HG02798 (cell line): ENCODE results near the gene TMEM253.

Source experiments
- ATAC-seq: cut with Tn5 transposase; IDR thresholded peaks from one replicate; pipeline ENCODE4 v1.9.1; 2021; ENCODE audit warnings: mild to moderate bottlenecking; ENCODE audit not compliant: unreplicated experiment, poor library complexity

The TMEM253 gene

DNA sequence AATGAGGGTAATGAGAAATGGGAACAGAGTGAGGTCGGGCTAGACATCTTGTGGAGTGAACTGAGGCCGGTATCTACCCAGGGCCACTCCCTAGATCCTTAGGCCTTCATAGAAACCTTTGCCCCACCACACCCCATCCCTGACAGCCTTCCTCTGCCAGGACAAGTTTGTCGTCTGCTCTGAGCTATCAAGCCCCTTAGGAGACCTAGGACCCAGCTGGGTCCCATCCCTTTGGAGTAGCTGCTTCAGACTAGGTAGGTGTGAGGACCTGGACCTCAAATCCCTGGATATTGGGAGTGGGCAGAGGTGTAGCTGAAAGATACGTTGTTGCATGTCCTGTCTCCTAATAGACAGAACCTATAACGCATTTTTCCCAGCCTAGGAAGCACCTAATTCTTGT lies at the start of gene TMEM253:
TMEM253 (plus strand) TSS at position 136 of the 400 bp plus-strand sequence. CDS start 278 bp downstream, outside the sequence.
- ATAC-seq = no peak

DNA sequence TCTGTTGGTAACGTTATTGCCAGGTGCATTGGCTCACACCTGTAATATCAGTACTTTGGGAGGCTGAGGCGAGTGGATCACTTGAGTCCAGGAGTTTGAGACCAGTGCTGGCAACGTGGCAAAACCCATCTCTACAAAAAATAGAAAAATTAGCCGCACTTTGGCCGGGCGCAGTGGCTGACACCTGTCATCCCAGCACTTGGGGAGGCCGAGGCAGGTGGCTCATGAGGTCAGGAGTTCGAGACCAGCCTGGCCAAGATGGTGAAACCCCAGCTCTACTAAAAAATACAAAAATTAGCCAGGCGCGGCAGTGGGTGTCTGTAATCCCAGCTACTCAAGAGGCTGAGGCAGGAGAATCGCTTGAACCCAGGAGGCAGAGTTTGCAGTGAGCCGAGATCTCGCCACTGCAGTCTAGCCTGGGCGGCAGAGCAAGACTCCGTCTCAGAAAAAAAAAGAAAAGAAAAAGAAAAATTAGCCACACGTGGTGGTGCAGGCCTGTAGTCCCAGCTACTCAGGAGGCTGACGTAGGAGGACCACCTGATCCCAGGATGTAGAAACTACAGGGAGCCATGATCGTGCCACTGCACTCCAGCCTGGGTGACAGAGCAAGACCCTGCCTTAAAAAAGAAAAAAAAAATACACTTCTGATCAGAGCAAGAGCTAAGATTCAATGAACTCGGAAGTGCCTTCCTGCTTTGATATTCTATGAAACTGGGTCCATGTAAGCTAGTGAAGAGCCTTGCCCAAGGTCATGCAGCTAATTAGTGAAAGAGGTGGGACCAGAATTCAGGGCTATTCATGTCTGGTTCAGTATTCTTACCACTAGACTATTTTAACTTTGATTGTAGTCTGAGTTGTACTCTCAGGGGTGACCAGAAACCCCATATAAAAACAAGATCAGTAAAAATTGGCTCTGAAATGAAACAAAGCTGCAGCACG lies 47.4 kb upstream of the TMEM253 start:
- ATAC-seq = no peak

DNA sequence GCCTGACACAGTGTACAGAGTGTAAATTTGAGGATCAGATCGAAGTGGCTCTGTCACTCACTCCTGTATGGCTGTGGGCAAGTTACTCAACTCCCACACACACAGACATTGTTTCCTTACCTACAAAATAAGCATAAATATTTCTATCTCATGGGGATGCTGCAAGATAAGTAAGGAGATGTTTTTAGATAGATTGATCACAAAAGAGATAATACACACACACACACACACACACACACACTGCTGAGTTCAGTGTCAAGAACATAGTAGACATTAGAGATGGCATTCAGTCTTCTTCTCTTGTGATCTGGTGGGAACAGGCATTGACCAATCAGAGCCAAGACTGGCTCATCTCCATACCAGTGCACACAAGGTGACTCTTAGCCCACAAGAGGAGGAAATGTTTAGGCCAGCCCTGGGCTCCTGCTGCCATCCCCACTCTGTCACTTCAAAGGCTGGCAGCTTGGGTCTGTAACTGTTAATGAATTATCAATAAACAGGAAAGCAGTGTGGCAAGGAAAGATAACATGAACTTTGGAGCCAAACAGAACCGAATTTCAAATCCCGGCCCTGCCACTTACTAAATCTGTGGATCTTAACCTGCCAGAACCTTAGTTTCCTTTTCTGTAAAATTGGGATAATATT lies 46.6 kb upstream of the TMEM253 start:
- ATAC-seq = no peak

DNA sequence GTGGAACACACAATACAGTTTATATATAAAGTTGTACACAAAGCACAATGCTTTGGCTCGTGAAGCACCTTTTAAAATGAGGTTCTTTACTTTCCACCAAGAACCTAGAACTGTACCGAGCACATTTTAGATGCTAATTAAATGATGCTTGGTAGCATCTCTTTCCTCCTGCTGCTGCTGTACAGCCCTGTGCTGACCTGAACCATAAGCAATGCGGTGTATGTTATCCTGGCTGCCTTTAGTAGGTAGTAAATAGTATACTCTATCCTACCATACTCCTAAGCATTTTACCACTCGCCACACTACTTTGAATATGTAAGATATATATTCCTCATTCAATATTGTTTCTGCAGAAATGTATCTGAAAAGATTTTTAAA lies 46.1 kb upstream of the TMEM253 start:
- no peak for ATAC-seq

DNA sequence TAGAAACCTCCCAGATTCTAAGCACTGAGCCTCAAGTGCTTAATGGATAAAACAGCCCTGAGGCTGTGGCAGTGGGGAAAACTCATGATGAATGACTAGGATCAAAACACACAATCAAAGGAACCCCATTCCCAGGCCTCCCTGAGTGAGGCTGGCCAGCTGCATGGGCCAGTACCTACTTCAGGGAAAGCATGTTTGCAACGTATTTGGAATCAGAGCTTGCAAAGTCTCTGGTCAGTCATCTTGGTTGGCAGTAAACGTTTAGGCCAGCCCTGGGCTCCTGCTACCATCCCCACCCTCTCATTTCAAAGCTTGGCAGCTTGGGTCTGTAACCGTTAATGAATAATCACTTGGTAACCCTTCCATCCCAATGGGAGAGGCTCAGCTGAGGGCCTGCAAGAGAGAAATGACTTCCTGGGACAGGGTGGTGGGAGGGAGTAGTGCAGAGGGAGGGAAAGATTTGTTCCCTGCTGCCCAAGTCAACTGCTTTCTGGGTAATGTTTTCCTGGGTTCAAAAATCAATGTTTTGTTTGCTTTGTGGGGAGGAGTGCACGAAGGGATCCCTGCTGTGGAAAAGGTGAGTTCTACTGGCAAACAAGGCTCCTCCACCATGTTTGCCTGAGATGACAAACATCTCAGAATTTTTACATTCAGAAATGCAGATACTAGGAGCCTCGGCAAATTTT lies 45.3 kb upstream of the TMEM253 start:
- ATAC-seq = no peak

DNA sequence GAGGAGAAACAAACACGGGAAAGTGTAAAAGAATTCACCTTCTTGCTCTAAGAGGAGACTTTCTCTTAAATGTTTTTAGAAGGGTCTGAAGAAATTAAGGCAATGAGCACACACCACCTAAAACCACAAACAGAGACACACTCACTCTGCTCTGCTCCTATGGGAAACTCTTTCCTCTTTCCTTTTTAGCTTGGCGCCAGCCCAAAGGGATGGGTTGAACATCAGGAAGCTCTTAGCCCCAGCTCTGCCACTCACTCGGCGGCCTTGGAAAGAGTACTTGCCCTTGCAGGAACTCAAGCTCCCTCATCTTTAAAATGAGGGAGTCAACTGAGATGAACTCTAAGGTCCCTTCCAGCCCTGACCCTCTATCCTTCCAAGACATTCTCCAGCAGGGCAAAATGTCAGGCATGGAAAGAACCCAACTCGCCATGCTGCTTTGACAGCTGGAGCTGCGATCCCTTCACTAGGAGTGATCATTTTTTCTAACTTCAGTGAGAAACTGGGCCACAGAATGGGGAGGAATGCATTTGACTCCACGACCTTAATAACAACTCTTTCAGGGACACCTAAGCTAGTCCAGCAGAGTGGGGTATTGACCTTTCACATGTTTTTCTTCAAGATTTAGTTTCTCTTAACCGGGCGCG lies 44.2 kb upstream of the TMEM253 start:
- ATAC-seq = no peak

DNA sequence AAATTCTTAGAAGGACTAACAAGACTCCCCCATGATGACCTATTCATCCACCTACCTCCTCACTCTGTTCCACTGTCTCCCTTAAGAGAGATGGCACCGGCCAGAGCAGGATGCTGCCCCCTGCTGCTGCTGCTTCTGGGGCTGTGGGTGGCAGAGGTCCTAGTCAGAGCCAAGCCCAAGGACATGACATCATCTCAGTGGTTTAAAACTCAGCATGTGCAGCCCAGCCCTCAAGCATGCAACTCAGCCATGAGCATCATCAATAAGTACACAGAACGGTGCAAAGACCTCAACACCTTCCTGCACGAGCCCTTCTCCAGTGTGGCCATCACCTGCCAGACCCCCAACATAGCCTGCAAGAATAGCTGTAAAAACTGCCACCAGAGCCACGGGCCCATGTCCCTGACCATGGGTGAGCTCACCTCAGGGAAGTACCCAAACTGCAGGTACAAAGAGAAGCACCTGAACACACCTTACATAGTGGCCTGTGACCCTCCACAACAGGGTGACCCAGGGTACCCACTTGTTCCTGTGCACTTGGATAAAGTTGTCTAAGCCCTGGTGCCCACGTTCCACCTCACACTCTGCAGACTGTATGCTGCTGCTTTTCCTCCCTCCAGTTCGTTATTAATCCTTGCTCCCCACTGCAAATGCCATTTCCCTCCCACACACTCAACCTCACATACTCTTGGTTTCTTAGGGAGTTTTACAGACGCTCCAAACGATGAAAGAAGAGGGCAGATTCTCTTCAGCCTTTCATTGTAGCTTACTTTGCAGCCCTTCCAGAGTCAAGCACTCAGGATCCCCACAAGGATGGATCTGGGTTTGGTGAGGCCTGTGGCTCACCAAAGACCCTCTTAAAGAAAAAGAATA lies 42.8 kb upstream of the TMEM253 start, which contains the start of gene RNASE8:
RNASE8 (plus strand) TSS at position 20 of the 873 bp plus-strand sequence; CDS start at position 91, 71 bp downstream.
- no peak for ATAC-seq

DNA sequence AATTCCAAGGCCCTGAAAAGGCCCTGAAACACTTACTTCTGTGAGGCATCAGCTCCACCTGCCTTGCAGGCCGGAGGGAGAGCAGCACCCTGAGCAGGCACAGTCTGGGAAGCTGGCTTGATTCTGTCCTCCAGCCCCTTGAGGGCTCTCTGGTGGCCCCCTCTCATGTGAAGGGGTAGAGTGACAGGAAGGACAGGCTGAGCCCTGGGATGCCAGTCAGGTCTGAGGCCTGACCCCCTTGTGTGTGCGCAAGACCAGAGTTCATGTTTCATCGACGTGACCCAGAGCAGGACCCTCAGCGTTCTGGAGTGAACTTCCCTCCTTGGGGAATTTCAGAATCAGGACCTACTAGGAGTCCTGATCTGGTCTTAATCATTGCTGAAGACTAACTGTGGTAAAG lies 42.0 kb upstream of the TMEM253 start:
- ATAC-seq = no peak

DNA sequence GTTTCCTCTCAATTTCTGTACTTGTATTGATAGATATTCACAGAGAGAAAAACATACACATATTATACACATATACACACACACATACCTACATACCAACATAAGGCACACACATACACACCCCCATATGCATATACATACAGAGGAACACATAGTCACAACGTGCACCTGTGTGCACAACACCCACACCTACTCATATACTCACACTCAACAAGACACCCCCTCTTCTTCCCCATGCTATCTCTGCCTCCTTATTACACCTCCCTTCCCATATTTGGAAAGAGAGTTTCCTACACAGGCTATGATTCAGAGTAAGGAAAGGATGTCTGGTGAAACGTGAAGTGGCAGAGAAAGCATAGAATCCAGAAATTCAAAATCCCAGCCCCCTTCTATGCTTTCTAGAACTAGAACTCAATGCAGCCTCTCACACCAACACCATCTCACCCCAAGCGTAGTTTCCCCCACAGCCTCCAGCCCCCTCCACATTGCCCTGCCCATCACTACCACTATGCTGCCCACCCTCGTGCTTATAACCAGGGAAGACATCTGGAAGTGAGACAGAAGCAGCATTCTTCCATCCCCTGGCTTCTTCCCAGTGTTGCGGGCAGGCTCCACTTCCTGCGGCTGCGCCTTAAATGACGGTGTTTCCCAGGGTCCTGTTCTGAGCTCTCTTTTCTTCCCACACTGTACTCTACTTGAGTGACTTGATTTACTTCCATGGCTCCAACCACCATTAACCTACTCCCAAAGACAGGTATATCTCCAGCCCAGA lies 40.8 kb upstream of the TMEM253 start:
- ATAC-seq = no peak

DNA sequence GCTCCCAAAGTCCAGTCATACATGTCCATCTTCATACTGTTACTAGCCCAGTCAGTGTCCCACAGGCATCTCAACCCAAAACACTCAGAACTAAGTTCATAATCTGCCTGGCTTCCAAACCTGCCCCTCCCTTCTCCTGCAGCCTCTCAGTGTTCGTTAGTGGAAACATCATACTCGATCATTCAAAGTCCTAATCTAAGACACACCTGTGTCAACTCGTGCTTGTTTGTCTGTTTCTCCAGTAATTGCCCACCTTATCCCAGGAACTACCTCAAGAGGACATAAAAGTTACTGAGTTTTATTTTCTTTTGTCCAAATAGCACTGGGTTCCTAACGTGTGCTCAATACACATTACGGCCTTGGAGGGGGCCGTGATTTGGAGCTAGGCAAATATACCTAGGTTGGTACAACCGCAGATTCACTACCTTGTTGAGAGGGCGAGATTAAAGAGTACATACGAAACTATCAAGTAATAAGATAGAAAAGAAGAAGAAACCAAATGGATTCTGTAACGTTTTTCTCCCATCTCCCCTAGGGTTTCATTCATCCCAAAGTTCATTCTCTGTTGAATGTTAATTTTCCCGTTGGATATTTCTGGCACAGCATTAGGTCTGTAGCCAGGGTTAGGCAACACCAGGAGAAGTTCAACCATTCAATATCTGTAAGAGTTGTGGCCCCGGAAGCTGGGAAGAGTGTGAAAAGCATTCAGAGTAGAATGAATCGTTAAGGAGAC lies 40.1 kb upstream of the TMEM253 start:
- ATAC-seq = no peak

DNA sequence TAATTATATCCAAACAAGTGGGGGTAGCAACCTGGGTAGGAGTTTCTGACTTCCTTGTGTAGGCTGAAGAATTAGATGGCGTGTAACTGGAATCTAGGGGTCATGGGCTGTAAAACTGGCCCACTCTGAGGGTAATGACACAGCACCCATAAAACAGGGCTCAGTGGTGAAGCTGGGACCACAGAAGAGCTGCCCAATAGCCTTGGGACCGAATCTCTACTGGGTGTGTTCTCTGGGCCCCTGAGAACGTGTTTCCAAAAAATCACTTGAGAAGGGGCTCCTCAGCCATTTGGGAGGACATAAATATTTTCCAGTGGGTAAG lies 39.6 kb upstream of the TMEM253 start:
- no peak for ATAC-seq

DNA sequence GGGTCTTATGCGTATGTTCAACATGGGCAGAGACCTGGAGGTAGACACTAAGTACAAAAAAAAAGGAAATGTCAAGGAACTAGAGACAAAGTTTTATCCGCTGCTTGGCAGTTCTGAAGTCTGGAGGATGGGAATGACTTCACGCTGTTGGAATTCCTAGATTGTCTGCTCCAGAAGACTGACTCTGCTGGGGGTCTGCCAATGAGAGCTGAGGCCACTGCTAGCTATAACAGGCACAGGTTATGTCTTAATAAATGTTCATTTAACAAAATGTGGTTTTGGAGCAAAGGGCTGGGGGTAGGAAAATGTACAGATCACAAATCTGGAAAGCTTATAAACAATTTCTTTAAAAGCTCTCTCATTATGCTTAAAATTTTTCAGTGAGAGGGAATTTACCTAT lies 37.4 kb upstream of the TMEM253 start:
- ATAC-seq = no peak

DNA sequence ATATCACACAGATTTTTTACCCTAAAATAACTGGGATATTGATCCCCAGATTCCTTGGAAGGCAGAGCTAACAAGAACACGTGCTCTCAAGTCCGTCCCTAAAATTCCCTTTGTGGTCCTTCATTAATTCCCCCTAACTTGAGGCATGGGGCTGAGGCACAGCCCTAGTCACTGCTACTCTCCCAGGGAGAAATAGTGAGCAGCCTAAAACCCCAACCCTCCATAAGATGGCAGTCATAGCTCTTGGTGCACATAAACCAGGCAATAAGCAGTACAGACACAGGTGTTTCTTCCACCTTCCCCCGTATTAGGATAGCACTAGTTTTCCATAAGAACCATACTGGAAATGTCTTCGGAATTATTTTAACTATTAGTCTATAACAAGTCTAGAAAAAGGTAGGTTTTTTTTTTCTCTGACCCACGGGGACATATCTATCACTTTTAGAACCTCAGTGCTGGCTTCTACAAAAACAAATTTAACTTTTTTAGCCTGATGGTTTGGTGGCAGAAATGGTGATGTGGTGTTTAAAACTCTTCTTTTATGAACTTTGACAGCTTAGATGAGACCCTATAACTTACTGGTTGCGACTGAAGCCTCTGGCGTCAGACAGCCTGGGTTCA lies 33.9 kb upstream of the TMEM253 start:
- ATAC-seq = no peak

DNA sequence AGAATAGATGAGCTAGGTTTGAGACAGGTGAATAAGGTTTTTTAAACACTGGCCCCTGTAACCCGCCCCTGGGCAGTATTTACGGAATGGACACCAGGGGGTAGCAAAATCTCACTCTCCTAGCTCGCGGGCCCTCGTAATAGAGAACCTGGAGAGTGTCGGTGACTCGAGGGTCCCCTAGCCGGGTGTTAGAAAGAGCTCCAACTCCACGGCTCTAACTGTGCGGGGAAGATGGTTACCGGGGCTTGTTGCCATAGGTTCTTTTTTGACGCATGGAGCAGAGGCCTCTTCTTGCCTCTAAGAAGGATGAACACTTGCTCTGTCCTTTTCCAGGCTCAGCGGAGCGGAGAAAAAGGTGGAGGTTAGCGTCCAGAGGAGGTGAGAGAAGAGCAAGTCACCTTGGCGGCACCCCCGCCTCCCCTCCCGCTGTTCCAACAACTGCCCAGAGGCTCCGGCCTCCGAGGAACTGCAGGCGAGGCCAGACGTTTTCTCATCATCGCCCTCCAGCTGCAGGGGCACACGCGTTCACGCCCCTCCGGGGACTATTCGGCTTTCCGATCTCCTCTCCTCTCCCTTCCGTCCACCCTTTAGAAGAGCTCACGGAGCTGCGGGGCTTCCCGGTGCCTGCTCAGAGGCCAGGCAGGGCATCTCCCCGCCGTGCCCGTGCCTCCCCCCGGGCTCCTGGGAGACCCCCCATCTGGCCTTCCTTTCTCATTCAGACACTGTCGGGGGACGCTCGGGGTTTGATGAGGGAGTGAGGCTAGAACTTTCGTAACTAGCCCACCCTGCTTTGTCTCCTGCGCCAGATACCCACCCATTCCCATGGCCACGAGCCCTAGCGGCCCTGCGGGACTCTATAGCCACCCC lies 32.1 kb upstream of the TMEM253 start:
- no peak for ATAC-seq

DNA sequence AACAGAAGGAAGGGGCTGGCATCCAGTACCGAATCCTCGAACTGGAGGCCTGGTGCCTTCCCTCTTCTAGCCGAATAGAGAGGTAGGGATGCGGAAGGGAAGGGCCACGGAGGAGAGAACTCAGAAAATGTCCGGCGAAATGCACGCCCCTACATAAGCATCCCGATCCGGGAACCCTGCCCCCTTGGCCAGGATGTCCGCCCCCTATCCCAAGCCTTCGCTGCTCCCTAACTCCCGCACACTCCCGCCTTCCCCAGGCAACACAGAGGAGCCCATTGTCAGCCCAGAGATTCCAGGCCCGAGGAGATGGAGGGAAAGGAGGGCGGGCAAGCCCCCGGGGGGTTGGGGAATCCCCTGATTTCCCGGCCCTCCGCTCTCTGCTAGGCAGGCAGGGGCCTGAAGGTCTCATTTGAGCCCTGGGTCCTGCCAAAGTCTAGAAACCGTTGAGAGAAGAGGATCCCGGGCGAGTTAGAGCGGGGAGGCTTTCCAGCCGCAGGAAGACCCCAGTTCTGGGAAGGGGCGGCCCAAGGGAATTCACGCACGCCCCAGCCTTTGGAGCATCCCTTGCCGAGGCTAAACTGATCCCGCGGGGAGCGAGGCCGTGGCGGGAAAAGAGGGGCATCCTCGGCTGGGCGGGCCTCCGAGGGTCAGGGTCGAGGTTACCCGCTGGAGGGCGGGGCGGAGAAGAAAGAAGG lies 31.3 kb upstream of the TMEM253 start:
- ATAC-seq = no peak

DNA sequence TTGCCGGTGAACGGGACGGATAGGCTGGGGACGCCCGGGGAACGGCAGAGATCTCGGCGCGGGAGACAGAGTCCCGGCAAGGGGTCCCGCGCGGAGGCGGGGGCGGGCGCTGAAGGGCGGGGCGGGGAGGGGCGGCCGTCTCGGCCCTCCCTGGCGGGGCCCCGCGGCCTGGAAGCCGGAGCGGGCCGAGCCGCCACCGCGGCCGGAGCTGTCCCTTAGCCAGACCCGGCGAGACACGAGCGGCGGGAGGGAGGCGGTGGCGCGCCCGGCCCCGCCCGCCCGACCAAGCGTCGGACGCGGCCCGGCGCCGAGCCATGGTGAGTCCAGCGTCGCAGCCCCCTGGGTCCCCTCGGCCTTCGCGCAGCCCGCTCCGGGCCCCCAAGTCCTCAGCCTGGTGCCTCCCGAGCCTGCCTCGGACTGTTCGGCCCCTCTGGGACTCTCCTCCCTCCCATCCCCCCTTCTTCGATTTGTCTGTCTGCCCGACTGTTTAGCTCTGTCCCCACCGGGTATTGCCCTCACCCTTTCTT lies 30.7 kb upstream of the TMEM253 start, which contains the start of gene ARHGEF40:
ARHGEF40 (plus strand) TSS at position 222 of the 527 bp plus-strand sequence; CDS start at position 315, 93 bp downstream.
- no peak for ATAC-seq
